ENCODE results near the gene CPSF4.

- TF ChIP-seq CTCF (conservative IDR thresholded peaks at IDR 0.05; ENCODE audit: low read length): no peak
- no peak for TF ChIP-seq EZH2phosphoT487 (IDR thresholded peaks at IDR 0.05; ENCODE audit: borderline replicate concordance, low read depth, low read length)
These were observed 13.6 kb upstream of the CPSF4 start for GRCh38 chr7:99424932-99425730.
